DMS114 treated with DMSO at 0.1 percent for 48 hours (cell line): ENCODE results near the gene SMIM20.
"Not testable (repeated sequence)": the region's sequence is repeated elsewhere in the genome, so short reads cannot be mapped to it uniquely, and the experiment has no call there.

Experiments
- DNase-seq: peaks from one replicate; lab custom pipeline; 2025; ENCODE audit not compliant: unreplicated experiment; lab: John Stamatoyannopoulos, UW

The SMIM20 gene

DNA sequence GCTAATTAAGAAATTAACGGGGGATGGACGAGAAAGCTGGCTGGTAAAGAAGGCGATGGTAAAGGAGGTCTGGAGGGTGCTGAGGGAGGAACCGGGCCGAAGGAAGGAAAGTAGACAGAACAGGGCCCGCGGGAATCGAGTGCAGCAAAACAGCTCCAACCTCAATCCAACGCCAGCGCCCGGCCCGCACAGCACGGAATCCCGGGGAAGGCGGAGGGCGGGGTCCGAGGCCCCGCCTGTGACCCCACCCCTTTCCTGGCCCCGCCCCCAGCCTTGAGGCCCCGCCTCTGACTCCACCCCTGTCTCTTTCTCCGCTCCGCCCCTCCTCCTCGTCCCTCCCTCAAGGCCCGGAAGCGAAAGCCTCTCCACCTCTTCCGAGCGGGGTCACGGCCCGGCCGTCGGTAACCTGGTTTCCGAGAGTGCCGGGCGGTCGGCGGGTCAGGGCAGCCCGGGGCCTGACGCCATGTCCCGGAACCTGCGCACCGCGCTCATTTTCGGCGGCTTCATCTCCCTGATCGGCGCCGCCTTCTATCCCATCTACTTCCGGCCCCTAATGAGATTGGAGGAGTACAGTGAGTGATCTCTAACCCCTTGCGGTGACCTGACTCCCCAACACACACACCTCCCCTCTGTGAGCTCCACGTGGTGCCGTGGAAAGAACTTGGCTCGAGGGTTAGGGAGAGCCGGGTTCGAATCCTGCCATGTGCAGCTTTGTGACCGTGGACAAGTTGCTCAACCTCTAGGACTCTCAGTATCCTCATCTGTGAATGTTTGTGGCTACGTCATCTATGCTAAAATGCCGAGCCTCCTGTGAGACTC is at the start of gene SMIM20:
TSS of gene SMIM20 (plus strand) at position 370 of the 819 bp plus-strand sequence. CDS start at position 464, 94 bp downstream.
- DNase-seq, result peak; percentile 44

DNA sequence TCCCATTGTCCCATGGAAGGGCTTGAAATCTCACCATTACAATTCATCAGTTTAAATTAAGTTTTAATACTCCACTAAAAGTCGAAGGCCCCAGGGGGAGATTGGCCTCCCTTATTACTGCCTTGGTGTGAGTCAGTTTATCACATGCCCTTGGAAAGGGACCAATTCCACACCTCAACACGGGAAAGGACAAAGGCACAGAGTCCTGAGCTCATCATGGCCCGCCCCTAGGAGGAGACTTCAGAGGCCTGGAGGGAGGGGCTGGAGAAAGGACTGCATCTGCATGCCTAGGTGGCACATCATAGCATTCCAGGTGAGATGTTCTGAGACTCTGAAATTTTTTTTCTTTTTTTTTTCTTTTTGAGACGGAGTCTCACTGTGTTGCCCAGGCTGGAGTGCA is 48.4 kb upstream of the SMIM20 start:
- DNase-seq, result no peak

DNA sequence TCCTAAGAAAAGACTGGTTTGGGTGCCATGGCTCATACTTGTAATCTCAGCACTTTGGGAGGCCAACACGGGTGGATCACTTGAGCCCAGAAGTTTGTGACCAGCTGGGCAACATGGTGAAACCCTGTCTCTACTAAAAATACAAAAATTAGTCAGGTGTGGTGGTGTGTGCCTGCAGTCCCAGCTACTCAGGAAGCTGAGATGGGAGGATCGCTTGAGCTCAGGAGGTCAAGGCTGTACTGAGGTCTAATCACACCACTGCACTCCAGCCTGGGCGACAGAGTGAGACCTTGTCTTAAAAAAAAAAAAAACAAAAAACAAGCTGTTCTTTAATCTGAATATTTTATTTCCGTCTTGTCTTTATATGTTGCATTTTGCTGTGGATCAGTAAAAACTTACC is 47.6 kb upstream of the SMIM20 start:
- DNase-seq, result not testable (repeated sequence)

DNA sequence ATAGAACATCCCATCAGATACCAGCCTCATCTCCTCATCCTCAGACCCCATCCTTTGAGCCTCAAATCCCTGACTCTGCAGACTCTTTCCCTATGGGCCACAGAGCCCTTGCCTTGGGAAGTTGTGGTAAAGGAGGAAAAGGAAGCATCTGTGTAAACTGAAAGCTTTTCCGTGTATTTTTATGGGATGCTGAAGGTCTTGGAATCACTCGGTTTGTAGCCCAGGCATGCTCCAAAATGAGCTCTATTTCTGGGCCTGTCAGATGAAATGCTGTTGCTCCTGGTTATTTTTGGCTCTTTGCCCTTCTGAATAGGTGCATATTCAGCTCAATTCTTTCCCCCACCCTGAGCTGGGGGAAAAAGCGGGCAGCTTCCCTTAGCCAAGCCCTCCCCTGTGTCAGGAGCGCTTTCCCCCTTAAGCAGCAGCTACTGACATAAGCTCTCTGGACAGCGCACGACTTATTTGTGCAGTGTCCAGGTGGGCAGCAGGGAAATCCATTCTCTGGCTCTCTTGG is 46.2 kb upstream of the SMIM20 start:
- no peak for DNase-seq

DNA sequence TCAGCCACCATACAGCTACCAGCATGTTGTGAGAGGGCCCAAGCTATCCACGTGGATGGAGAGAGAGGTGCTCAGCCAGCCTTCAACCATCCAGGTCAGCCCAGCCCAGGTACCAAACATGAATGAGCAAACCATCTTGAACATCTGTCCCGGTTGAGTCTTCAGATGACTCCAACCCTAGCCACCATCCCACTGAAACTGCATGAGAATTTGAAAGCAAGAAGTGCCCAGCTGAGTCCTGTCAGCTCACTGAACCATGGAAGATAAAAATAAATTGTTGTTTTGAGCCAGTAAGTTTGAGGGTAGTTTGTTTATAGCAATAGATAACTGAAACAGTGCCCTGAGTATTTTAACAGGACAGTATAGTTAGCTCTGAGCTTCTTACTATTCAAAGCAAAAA is 43.9 kb upstream of the SMIM20 start:
- DNase-seq, result no peak

DNA sequence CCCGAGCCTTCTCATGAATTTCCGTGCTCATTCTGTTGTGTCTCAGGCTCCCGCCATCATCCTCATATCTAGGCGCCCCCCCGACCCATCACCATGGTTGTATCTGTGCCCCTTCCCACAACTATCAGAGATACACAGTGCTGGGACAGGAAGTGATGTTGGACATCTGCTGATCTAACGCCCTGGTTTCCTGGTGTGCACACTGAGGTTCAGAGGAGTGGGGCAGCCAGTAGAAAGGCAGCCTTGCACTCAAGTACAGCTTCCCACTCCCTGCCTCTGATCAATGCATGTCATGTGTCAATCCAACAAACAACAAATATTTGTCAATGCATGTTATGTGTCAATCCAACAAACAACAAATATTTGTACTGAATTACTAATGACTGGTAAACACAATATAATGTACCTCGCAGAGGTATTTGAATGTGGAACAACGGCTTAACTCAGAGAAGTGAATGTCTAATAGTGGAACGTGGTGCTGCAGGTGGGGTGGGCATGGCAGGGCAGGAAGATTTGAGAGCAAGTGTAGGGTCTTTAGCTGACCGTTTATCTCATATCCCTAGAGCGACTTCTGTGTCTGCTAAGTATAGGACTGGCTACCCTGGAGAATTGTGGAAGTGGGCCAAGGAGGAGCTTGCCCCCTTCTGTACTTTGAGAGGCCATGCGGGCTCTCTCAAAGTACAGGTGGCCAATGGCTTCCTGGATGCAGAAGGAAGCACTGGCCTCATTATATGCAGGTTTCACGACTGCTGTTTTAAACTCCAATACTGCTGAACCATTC is 41.0 kb upstream of the SMIM20 start:
- DNase-seq, result no peak

DNA sequence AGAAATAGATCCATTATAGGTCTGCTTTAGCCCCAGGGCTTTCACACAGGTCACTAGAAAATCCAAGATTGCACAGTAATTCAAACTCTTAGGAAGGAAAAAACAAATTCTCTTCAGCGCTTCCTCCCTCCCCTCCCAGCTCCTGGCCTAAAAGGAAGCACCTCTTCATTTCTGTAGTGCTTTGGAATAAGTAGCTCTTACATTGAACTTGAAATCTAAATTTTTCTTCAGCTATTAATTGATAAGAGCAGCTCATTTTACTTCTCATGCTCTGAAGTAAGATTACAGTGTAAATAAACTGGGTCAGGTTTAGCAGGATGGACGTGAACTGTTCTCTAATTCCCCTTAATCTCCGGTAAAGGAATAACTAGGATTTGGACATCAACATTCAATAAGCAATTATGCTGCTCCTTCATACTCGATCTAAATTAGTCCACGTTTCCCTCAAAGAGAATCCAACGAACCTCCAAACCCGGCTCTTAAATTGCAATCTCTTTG is 40.3 kb upstream of the SMIM20 start:
- no peak for DNase-seq

DNA sequence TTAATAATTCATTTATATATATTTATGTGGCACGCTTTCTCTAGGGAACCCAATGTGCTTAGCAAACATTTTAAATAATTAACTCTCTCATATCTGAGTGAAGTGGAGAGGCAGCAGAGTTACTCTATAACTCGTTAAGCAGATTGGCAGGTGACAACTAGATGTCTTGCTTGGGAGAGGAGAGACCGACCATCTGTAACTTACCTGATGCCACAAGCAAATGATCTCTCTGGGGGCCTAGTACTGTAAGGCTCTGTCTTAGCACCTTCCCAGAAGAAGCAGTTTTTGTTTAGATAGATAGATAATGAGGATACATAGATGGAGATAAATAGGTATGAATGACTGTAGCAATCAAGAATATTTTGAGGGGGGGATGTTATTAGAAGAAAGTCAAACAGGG is 39.4 kb upstream of the SMIM20 start:
- DNase-seq, result no peak

DNA sequence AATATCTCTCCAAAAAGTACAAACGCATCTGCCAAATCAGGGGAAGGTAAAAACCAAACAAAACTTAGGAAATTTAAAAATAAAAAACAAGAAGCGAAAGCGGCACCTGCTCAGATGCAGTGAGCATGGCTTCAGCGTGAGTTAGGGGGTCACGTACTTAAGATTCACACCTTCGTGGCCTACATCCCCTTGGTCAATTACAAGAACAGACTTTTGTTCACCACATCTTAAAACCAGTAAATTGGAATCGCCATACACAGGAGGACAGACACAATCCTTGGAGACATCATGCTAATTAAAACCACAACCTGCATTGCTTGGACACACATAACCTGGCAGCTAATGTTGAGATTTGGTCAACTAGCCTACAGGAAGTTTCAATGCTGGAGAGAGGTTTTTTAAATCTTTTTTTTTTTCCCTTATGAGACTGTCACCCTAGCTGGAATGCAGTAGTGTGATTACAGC is 38.7 kb upstream of the SMIM20 start:
- DNase-seq, result no peak

DNA sequence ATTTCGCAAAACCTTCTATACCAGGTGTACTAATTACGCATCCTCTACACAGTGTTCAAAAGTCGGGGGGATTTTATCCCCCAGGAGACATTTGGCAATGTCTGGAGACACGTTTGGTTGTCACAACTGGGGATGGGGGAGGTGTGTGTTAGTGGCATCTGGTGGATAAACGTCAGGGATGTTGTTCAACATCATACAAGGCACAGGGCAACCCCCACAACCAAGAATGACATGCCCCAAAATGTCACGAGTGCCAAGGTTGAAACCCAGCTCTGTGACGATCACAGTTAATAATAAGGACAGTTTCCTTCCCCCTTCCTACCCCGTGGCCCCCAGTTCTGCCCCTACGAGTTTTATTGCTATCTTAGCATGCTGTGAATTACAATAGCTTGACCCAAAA is 35.3 kb upstream of the SMIM20 start:
- DNase-seq, result no peak

DNA sequence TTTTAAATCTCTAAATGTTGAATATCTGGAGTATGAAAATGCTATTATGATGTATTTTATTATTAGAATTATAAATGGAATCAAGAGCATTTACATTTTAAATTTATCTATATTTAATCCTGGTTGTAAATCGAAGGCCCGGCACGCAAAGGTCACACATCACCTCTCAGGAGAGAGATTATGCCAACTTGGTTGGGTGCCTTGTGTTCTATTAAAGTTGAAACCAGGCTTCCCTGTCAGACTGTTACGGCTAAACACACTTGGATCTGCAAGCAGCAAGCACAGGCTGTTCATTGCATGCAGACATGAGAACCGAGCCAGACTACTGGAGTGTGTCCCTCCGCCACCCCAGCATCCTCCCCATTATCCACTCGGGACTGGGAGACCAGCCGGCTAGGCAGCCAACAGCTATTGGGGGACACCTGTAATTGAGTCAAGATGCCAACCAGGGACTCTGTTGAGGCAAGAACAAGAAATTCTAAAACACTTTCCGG is 34.9 kb upstream of the SMIM20 start:
- no peak for DNase-seq

DNA sequence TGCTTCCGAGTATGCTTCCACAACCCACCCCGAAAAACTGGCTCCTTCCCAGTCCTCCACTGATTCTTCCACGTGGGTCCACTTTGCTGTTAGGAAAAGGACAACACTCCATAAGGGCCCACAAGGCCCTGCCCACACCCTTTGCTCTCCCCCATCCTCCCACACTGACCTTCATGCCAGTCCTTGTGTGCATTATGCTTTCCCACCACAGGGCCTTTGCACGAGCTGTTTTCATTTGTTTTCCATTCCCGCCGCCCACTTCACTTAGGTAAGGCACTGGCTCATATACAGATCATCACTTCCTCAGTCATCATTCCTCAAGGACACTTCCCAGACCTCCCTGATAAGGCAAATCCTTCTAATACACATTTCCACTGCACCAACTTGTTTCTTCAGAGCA is 34.4 kb upstream of the SMIM20 start:
- DNase-seq, result no peak

DNA sequence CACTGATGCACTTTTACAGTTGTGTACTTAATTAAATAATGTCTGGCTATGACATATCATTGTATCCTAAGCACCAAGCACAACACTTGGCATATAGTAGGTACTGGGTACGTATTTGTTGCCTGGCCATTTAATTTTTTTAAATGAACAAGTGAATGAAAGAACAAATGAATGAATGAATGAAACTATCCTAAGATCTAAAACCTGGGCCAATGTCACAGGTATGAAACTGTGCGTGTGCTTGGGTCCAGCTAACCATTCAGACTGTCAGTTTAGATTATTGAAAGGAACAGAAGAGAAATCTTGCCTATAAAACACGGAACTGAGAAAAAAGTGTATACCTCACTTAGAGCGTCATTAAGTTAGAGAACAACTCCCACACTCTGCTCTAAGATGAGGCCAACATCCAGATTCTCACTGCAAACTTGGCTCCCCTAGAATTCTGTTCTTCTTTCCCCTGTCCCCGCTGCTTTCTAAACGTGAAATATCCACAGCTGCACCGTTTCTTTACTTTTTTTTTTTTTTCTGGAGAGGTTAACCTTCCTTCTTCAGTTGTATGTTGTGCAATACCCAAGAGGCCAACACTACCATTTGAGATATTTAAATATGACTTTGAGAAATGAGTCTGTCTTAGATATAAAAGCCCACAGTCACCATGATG is 33.9 kb upstream of the SMIM20 start:
- DNase-seq, result no peak

DNA sequence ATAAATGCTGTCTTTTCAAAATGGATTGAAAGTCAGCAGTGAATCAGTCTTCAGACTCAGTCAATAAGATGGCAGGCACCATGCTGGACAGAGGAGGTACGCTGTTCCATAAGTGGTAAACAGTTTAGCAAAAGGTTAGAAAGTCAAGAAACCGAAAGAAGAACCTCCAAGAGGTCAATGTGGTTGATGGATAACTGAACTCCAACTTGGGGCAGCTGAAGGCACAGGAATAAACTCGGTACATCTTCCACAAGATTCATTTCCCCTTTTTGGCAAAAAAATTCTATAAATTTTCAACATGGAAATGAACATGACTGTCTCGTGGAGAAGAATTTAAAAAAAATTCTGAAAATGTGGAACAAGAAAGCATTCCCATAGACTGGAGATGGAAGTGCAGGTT is 32.8 kb upstream of the SMIM20 start:
- no peak for DNase-seq

DNA sequence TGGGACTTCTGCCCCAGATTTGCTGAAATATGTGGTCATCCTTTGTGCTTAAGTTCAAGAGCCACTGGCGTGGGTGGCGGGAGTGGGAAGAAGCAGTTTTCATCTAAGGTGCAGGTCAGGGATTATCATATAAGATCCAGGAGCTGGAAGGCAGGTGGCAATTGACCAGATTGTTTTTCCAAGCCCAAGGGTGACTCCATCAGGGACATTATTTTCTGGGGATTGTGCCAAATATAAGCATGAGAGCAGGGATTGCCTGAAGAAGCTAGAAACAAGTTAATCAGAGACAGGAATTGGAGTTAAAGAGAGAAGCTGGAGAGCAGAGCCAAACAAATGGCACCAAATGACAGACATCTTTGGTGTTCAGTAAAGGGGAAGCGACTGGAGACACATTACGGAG is 31.8 kb upstream of the SMIM20 start:
- DNase-seq, result no peak

DNA sequence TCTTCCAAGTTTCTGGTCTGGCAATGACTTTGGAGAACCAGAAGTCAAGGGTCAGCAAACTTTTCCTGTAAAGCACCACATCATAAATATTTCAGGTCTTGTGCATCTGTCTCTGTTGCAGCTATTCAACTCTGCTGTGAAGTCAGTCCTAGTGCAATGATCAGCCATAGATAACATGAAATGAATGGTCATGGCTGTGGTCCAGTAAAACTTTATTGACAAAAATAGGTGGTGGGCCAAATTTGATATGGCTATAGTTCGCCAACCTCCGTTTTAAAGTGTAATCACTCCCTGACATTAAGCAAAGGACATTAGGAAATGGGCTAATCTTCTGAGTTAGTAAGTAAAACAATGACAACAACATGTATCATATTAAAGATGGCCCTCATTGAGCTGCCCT is 30.5 kb upstream of the SMIM20 start:
- no peak for DNase-seq

DNA sequence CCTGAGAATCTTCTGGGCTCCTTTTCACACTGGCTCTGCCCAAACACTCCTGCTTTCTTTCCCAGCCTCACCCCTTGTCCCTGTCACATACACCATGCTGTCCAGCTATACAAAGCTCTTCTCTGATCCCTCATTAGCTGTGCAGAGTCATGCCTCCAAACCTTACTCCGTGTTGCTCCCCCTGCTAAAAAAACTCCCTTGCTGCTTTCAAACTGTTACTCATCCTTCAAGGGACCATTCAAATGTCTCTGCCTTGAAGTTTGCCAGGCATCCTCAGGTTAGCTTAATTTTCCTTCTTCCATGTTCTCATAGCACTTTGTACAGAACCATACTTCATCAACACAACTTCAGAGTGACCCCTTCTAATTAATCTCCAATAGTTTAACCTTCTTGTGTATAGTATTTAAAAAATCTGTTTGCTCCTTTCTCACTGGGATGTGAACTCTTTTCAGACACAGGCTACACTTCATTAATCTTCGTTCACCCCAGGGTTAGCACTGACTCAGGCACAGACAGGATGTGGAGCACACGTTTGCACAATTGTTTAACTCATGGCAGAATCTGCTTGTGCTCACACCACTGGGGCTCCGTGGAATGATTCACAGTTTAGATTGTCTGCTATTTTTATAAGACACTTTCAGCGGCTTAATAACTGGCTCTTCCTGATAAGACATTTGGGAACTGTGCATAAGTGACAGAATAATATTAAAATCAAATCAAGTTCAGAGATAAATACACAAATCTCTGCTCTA is 29.8 kb upstream of the SMIM20 start:
- no peak for DNase-seq

DNA sequence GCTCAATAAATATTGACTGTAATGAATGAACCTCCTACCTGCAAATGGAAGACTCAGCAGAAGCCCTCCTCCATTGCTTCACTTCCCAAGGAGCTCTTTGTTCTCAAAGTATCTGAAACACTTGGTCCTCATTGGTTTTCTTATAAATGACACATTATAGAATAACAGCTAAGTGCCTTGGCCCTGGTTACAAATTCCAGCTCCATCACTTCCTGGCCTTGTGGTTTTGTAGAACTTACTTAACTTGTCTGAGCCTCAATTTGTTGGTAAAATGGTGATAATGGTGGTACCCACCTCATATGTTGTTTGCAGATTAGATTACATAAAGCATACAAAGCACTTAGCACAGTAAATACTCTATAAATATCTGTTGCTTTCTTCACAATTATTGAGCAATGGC is 25.2 kb upstream of the SMIM20 start:
- DNase-seq, result no peak

DNA sequence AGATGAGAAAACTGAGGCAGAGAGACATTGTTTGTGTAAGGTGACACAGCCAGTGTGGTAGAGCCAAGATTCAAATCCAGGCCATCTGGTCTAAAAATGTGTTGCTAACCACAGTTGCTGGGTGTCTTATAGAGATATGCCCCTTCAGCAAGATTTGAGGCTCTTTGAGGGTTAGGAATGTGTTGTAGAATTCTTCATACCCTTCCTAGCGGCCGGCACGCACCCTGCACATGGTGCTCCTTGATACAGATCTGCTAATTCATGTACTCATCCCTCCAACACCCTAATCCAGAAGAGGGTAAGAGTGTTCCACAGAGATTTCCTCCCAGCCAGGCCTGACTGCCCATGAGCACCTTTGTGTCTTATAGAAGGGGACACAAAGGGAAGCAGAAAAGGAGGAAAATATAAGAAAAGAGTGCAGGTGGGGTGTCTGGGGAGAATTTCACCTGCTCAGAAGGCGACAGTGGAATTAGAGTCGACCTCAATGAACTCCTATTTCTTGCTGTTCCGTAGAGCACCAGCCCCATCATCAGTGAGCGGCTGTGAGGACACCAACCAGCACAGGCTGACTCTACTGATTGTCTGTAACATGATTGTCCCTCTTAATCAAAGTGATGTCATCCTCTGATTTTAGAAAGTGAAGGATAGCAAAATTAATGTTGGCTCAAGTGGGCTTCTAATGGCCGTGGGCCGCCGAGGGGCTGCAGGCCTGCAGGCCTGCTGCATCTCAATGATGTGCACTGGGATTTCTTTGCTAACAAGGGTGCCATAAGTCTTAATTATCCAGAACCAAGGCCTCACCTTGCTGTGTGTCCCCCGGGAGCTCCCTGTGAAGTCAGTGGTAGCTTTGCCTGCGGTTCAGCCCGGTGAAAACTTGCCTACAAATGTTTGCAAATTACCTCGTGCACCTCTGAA is 24.2 kb upstream of the SMIM20 start:
- no peak for DNase-seq
